Measurements from ENCODE around the gene FBLIM1. TPM values are rescaled to one million over a fixed set of nuclear protein-coding genes. Genes with fewer than 3 reads are reported as not detected.

Gene FBLIM1
- total RNA-seq, 4 donors from 2014 or later, result 140 to 411 (median 311) TPM

DNA sequence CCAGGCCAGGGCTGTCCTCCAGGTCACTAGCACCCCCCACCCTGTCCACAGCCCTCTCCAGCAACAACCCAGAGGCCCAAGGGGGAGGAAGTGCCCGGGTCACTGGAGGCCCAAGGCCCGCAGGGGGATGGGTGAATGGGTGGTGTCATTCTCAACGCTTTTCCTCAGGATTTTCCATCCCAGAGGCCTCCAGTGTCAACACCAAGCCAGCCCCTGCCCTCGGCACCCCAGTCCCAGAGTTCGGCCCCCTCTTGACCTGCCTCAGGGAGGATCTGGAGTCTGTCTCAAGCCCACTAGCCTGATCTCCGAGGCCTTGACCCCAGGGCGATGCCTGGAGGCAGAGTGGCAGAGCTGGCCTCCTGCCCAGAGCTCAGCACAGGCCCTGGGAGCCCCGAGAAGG is 11.2 kb upstream of the FBLIM1 start:
- 70% methylated on average over 6 of the region's 8 CpGs; no CpG with 5 or more reads in 1 of the 2 donors for WGBS, 2 donors (ENCODE audit: low coverage in 1 of 2)
- no peak for DNase-seq
- no peak overlapping the region for H3K27ac ChIP-seq

DNA sequence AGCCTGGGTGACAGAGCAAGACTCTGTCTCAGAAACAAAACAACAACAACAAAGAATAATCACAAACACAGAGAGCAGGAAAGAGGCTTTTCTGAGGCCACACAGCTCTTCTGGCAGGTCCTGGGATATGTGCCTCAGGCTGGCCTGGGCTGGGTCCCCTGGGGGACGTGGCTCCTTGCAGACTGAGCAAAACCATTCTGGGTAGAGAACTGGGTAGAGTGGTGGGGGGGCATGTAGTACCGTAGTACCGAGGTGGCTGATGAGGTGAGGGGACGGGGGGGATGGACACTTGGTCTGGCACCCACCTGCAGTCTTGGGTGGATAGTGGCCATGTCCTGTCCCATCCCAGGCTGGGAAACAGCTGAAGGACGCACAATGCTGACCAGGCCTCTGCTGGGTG is 10.3 kb upstream of the FBLIM1 start:
- Histone ChIP-seq H3K27ac (no peak overlapping the region), H3K4me3 (no peak overlapping the region), H3K9me3 (no peaks in the 10 kb centered on the region), H3K36me3 (no peaks in the 10 kb centered on the region), H3K4me1 (peaks cover 0 to 5% (median 0%) of the 10 kb centered on the region in 4 donors), H3K27me3 (no peaks in the 10 kb centered on the region)
- intact Hi-C loops (cut with DNase I; ENCODE audit: low total_unique reads) (loop anchor here (10.0 kb wide), 1 partner anchor 153 kb away; no protein-coding TSS in a partner anchor), in situ Hi-C loops (cut with MboI; ENCODE audit: low pct_ligation_motif_present in 1 of 4, low pct_unique_long_range_greater_than_20kb in 1 of 4, low sequenced_read_pairs in 3 of 4) (no loop called here)
- WGBS, 2 donors (ENCODE audit: low coverage in 1 of 2), result 77 to 100% methylated on average over 3 to 5 of the region's 5 CpGs
- TF ChIP-seq, protein P1, sequence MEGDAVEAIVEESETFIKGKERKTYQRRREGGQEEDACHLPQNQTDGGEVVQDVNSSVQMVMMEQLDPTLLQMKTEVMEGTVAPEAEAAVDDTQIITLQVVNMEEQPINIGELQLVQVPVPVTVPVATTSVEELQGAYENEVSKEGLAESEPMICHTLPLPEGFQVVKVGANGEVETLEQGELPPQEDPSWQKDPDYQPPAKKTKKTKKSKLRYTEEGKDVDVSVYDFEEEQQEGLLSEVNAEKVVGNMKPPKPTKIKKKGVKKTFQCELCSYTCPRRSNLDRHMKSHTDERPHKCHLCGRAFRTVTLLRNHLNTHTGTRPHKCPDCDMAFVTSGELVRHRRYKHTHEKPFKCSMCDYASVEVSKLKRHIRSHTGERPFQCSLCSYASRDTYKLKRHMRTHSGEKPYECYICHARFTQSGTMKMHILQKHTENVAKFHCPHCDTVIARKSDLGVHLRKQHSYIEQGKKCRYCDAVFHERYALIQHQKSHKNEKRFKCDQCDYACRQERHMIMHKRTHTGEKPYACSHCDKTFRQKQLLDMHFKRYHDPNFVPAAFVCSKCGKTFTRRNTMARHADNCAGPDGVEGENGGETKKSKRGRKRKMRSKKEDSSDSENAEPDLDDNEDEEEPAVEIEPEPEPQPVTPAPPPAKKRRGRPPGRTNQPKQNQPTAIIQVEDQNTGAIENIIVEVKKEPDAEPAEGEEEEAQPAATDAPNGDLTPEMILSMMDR (IDR thresholded peaks at IDR 0.05), result no peak
- no peak for TF ChIP-seq POLR2A (IDR thresholded peaks at IDR 0.05)
- TF ChIP-seq POLR2AphosphoS5 (IDR thresholded peaks at IDR 0.05), result no peak
- no peak for TF ChIP-seq EP300 (IDR thresholded peaks at IDR 0.05; ENCODE audit: low read depth)
- DNase-seq, result no peak

More for the DNA sequence above, 11.2 kb upstream of the FBLIM1 start:
- Histone ChIP-seq H3K4me3 (no peak overlapping the region), H3K27me3 (no peaks in the 10 kb centered on the region), H3K36me3 (no peaks in the 10 kb centered on the region), H3K4me1 (peaks cover 0 to 6% (median 4%) of the 10 kb centered on the region in 4 donors), H3K9me3 (no peaks in the 10 kb centered on the region)
- intact Hi-C loops (cut with DNase I; ENCODE audit: low total_unique reads) (loop anchor here (10.0 kb wide), 1 partner anchor 153 kb away; no protein-coding TSS in a partner anchor), in situ Hi-C loops (cut with MboI; ENCODE audit: low pct_ligation_motif_present in 1 of 4, low pct_unique_long_range_greater_than_20kb in 1 of 4, low sequenced_read_pairs in 3 of 4) (no loop called here)
- no peak for TF ChIP-seq EP300 (IDR thresholded peaks at IDR 0.05; ENCODE audit: low read depth)

DNA sequence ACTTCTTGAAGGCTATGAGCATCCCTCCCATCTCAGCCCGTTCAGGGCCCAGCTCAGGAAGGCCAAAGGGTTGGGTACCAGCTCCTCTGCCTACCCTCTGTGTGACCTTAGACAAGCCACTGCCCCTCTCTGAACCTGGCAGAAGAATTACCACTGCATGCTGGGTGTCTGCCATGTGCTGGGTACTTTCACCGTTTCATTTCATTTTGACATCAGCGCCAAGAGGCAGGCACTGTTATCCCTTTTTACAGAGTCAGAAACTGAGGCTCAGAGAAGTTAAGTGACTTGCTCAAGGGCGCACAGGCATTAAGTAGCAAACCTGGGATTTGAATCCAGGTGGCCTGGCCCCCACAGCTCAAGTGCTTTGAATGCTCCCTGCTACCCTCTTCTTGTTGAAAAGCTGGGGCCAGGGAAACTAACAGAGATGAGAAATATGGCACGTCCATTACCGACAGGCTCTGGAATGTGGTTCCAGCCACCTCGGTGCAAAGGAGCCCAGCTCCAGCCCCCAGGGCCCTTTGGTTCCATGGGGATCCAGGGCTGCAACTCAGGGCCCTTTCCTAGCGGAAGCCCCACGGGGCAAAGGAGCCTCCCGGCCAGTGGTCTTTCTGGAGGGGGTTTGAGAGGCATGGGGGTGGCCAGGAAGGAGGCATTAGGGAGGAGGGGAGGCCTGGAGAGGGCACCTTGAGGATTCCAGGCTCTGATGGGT is 9.8 kb upstream of the FBLIM1 start:
- Histone ChIP-seq H3K27me3 (no peaks in the 10 kb centered on the region), H3K27ac (no peak overlapping the region), H3K9me3 (no peaks in the 10 kb centered on the region), H3K4me1 (peaks cover 0 to 5% (median 0%) of the 10 kb centered on the region in 4 donors), H3K36me3 (no peaks in the 10 kb centered on the region), H3K4me3 (no peak overlapping the region)
- intact Hi-C loops (cut with DNase I; ENCODE audit: low total_unique reads) (loop anchor here (10.0 kb wide), 1 partner anchor 154 kb away; no protein-coding TSS in a partner anchor), in situ Hi-C loops (cut with MboI; ENCODE audit: low pct_ligation_motif_present in 1 of 4, low pct_unique_long_range_greater_than_20kb in 1 of 4, low sequenced_read_pairs in 3 of 4) (no loop called here)
- TF ChIP-seq POLR2AphosphoS5 (IDR thresholded peaks at IDR 0.05) (no peak), EP300 (IDR thresholded peaks at IDR 0.05; ENCODE audit: low read depth) (no peak)
- TF ChIP-seq, protein P1 (IDR thresholded peaks at IDR 0.05), result no peak
- no peak for DNase-seq
- 77% methylated on average over 10 of the region's 10 CpGs; no CpG with 5 or more reads in 1 of the 2 donors for WGBS, 2 donors (ENCODE audit: low coverage in 1 of 2)

DNA sequence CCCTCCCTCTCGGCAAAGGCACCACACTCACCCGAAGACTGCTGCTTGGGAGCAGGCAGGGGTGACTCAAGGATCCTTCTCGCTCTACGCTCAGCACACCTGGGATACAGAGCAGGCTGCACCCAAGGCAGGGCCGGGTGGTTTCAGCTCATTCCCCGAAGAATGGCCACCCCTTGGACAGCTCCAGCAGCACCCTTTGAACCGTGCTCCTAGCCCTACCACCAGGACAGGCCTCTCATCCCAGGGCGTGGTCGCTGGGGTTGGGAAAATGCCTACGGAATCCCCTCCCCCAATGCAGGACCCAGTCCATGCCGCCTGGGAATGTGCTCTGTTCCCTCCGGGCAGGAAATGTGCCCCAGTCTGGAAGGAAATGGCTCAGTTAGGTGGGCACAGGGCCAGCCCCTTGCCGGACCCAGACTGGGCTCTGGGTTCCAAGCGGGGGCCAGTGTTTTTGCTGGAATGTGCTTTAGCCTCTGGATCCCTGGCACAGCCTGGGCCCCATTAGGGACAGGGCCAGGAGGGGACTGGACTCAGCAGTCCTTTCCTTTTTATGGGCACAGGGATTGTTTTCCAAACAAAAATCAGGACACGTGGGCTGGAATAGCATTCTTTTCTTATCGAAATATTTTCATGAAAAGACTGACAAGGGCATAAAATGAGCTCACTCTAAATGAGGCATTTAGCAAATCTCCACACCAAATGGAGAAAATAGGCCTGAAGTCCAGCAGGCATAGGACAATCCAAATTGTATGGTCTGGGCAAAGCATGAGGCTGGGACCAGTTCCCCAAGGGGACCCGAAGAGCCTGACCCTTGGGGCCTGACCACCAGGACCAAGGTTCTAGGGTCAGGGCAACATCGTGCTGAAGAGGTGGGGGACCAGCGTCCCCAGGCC is 8.9 kb upstream of the FBLIM1 start:
- WGBS, 2 donors (ENCODE audit: low coverage in 1 of 2), result 17 to 63% methylated on average over 2 to 19 of the region's 19 CpGs
- Histone ChIP-seq H3K4me1 (peaks cover 0 to 5% (median 0%) of the 10 kb centered on the region in 4 donors), H3K27me3 (no peaks in the 10 kb centered on the region), H3K9me3 (no peaks in the 10 kb centered on the region), H3K27ac (no peak overlapping the region), H3K36me3 (no peaks in the 10 kb centered on the region), H3K4me3 (no peak overlapping the region)
- in situ Hi-C loops (cut with MboI; ENCODE audit: low pct_ligation_motif_present in 1 of 4, low pct_unique_long_range_greater_than_20kb in 1 of 4, low sequenced_read_pairs in 3 of 4), result no loop called here
- TF ChIP-seq, protein P1 (IDR thresholded peaks at IDR 0.05), result no peak
- no peak for TF ChIP-seq POLR2AphosphoS5 (IDR thresholded peaks at IDR 0.05)
- no peak for TF ChIP-seq POLR2A (IDR thresholded peaks at IDR 0.05)
- no peak for TF ChIP-seq EP300 (IDR thresholded peaks at IDR 0.05; ENCODE audit: low read depth)
- no peak for DNase-seq
- intact Hi-C loops (cut with DNase I; ENCODE audit: low total_unique reads), result loop anchor here (10.0 kb wide), 1 partner anchor 155 kb away; no protein-coding TSS in a partner anchor
